ENCODE data around the gene MPC2.

GRCh38 chr1:167922023-167922422 lies 14.8 kb downstream of the MPC2 start:
- no peak for TF ChIP-seq POLR2AphosphoS5 (IDR thresholded peaks at IDR 0.05)
- TF ChIP-seq CTCF (IDR thresholded peaks at IDR 0.05), result no peak

Data from gastroesophageal sphincter (tissue), 3 donors.